Activated B cell treated with CpG ODN at 0.5 μM for 24 hours (primary cell): Measurements from ENCODE around the gene DLG2. TPM values are rescaled to one million over a fixed set of nuclear protein-coding genes. Genes with fewer than 3 reads are reported as not detected.

Experiments used
- ATAC-seq: fragments of 200-7000 bp; cut with Tn5 transposase; one replicate; pipeline ENCODE4 v1.10.0; 2021; ENCODE audit warnings: low read depth, mild to moderate bottlenecking, moderate library complexity
- CTCF ChIA-PET: fragments of 350-600 bp; sonication (Branson Sonifier 250); formaldehyde crosslinking; loops from one replicate; lab custom pipeline; 2021; ENCODE audit warnings: antibody characterized with exemption; lab: Charles Lee
- POLR2A ChIA-PET: fragments of 350-600 bp; sonication (Branson Sonifier 250); formaldehyde crosslinking; loops from one replicate; lab custom pipeline; 2021; ENCODE audit warnings: antibody characterized with exemption; lab: Charles Lee
- DNase-seq: peaks from one replicate; pipeline ENCODE4 v3.0.0; 2022
- H3K27ac Mint-ChIP-seq: one replicate; pipeline ENCODE4 v1.8.0; 2020; ENCODE audit warnings: mixed read lengths
- H3K27me3 Mint-ChIP-seq: one replicate; pipeline ENCODE4 v1.8.0; 2021; ENCODE audit warnings: mixed read lengths
- H3K36me3 Mint-ChIP-seq: one replicate; pipeline ENCODE4 v1.8.0; 2021; ENCODE audit warnings: low read depth, mixed read lengths
- H3K4me1 Mint-ChIP-seq: one replicate; pipeline ENCODE4 v1.8.0; 2021; ENCODE audit warnings: mixed read lengths
- H3K4me3 Mint-ChIP-seq: one replicate; pipeline ENCODE4 v1.8.0; 2020; ENCODE audit warnings: mild to moderate bottlenecking, mixed read lengths
- H3K9me3 Mint-ChIP-seq: one replicate; pipeline ENCODE4 v1.8.0; 2020; ENCODE audit warnings: mixed read lengths
- intact Hi-C: fragments of 100-400 bp; cut with micrococcal nuclease; formaldehyde crosslinking; loops from one replicate; pipeline ENCODE4 v1.15.1; 2024
- total RNA-seq: library from RNA; stranded (reverse); gene quantifications from 2 replicates; pipeline ENCODE4 v1.2.3, GENCODE V29; 2022
- TF ChIP-seq, protein P1 (sequence below): fragments of 200-600 bp; IDR thresholded peaks from one replicate; pipeline ENCODE4 v1.8.0; 2022; ENCODE audit warnings: antibody characterized with exemption, mild to moderate bottlenecking

DLG2 gene
- total RNA-seq, 1 donor from 2014 or later = 2.7 TPM

- ATAC-seq (no peak), DNase-seq (no peak)
- intact Hi-C loops = no loop called here
- H3K27me3 Mint-ChIP-seq = no peaks in the 10 kb centered on the region
- H3K36me3 Mint-ChIP-seq = no peaks in the 10 kb centered on the region
- ChIA-PET CTCF (no interaction called here), POLR2A (no interaction called here)
- no peak overlapping the region for H3K27ac Mint-ChIP-seq
- TF ChIP-seq, protein P1, sequence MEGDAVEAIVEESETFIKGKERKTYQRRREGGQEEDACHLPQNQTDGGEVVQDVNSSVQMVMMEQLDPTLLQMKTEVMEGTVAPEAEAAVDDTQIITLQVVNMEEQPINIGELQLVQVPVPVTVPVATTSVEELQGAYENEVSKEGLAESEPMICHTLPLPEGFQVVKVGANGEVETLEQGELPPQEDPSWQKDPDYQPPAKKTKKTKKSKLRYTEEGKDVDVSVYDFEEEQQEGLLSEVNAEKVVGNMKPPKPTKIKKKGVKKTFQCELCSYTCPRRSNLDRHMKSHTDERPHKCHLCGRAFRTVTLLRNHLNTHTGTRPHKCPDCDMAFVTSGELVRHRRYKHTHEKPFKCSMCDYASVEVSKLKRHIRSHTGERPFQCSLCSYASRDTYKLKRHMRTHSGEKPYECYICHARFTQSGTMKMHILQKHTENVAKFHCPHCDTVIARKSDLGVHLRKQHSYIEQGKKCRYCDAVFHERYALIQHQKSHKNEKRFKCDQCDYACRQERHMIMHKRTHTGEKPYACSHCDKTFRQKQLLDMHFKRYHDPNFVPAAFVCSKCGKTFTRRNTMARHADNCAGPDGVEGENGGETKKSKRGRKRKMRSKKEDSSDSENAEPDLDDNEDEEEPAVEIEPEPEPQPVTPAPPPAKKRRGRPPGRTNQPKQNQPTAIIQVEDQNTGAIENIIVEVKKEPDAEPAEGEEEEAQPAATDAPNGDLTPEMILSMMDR = no peak
- no peak overlapping the region for H3K4me3 Mint-ChIP-seq
- no peaks in the 10 kb centered on the region for H3K4me1 Mint-ChIP-seq
- no peaks in the 10 kb centered on the region for H3K9me3 Mint-ChIP-seq
Measured at GRCh38 chr11:84799112-84799511, 828.0 kb downstream of the DLG2 start.

DNA sequence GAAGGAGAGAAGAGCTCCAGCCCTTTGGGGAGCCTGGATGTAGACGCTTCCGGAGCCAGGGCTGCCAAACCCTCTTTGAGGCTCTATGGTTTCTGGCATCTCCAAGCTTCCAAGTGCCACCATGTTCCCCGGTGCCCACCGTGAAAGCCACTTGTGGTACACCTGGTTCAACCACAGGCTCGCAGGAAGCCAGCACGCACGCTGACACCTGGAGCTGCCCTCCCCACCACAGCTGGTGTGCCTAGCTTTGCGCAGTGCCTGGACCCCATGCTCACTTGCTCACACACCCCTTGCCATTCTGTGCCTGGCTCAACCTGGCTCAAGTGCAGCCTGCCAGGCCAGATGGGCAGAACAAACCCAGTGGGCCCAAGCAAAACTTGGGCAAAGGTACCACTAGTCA, 831.4 kb downstream of the DLG2 start:
- Mint-ChIP-seq H3K27me3 (peaks cover 2% of the 10 kb centered on the region), H3K4me1 (peaks cover 4% of the 10 kb centered on the region), H3K36me3 (no peaks in the 10 kb centered on the region), H3K9me3 (peaks cover 4% of the 10 kb centered on the region), H3K27ac (no peak overlapping the region), H3K4me3 (no peak overlapping the region)
- DNase-seq = no peak
- CTCF ChIA-PET = no interaction called here
- intact Hi-C loops = no loop called here
- POLR2A ChIA-PET = no interaction called here
- ATAC-seq = no peak
- TF ChIP-seq, protein P1 = no peak

- intact Hi-C loops = no loop called here
- H3K36me3 Mint-ChIP-seq = no peaks in the 10 kb centered on the region
- H3K9me3 Mint-ChIP-seq = peaks cover 8% of the 10 kb centered on the region
- H3K27ac Mint-ChIP-seq = no peak overlapping the region
- POLR2A ChIA-PET = no interaction called here
- DNase-seq = no peak
- TF ChIP-seq, protein P1 = no peak
- no peak for ATAC-seq
- CTCF ChIA-PET = no interaction called here
- H3K4me1 Mint-ChIP-seq = peaks cover 5% of the 10 kb centered on the region
- no peak overlapping the region for H3K4me3 Mint-ChIP-seq
- peaks cover 2% of the 10 kb centered on the region for H3K27me3 Mint-ChIP-seq
Measured at GRCh38 chr11:84794663-84795443, 832.3 kb downstream of the DLG2 start.

DNA sequence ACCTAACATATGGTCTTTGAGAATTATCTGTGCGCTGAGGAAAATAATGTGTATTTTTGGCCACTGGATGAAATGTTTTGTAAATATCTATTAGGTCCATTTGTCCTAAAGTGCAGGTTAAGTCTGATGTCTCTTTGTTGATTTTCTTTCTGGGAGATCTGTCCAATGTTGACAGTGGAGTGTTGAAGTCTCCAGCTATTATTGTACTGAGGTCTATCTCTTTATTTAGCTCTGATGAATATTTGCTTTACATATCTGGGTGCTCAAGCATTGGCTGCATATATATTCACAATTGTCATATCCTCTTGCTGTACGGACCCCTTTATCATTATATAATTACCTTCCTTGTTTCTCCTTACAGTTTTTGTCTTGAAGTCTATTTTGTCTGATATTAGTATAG, 833.8 kb downstream of the DLG2 start:
- DNase-seq = no peak
- no peak overlapping the region for H3K27ac Mint-ChIP-seq
- TF ChIP-seq, protein P1 = no peak
- peaks cover 5% of the 10 kb centered on the region for H3K4me1 Mint-ChIP-seq
- peaks cover 2% of the 10 kb centered on the region for H3K27me3 Mint-ChIP-seq
- H3K4me3 Mint-ChIP-seq = no peak overlapping the region
- ChIA-PET POLR2A (no interaction called here), CTCF (no interaction called here)
- intact Hi-C loops = no loop called here
- no peaks in the 10 kb centered on the region for H3K36me3 Mint-ChIP-seq
- peaks cover 8% of the 10 kb centered on the region for H3K9me3 Mint-ChIP-seq
- ATAC-seq = no peak

- intact Hi-C loops = no loop called here
- Mint-ChIP-seq H3K4me3 (no peak overlapping the region), H3K4me1 (peaks cover 5% of the 10 kb centered on the region), H3K27ac (no peak overlapping the region), H3K27me3 (peaks cover 2% of the 10 kb centered on the region), H3K9me3 (peaks cover 8% of the 10 kb centered on the region), H3K36me3 (no peaks in the 10 kb centered on the region)
- POLR2A ChIA-PET = no interaction called here
- DNase-seq = no peak
- TF ChIP-seq, protein P1 = no peak
- peak; percentile 54 for ATAC-seq
- CTCF ChIA-PET = no interaction called here
Measured at GRCh38 chr11:84790849-84791427, 836.2 kb downstream of the DLG2 start.
